B cell (primary cell): ENCODE results near the gene TAS1R2. TPM values are rescaled to one million over a fixed set of nuclear protein-coding genes. Genes with fewer than 3 reads are reported as not detected.

Experiments used
- ATAC-seq: fragments of 200-7000 bp; cut with Tn5 transposase; one replicate; pipeline ENCODE4 v1.10.0; 2021; ENCODE audit warnings: low read depth, mild to moderate bottlenecking, moderate number of reproducible peaks, moderate library complexity
- CTCF ChIA-PET: fragments of 350-600 bp; sonication (Branson Sonifier 250); formaldehyde crosslinking; loops from one replicate; lab custom pipeline; 2021; ENCODE audit warnings: antibody characterized with exemption, inconsistent platforms; lab: Charles Lee
- POLR2A ChIA-PET: fragments of 350-600 bp; sonication (Branson Sonifier 250); formaldehyde crosslinking; loops from one replicate; lab custom pipeline; 2021; ENCODE audit warnings: antibody characterized with exemption; lab: Charles Lee
- DNase-seq: peaks from one replicate; pipeline ENCODE4 v3.0.0; 2013
- H2AFZ ChIP-seq: 2 replicates; pipeline ENCODE4 v1.6.1; 2012; ENCODE audit warnings: mild to moderate bottlenecking, low read depth, low read length; ENCODE audit not compliant: insufficient read depth, poor library complexity, severe bottlenecking
- H3K27ac ChIP-seq, 2 donors: 1 replicate in 1 of 2; 2 replicates in 1 of 2; pipeline ENCODE4 v1.5.1; 2012 to 2013; ENCODE audit warnings: low read length in 2 of 2, mild to moderate bottlenecking in 2 of 2, moderate library complexity in 1 of 2
- H3K27me3 ChIP-seq, 4 experiments: fragments of 200-600 bp in 1 of 4; sonication (generic) in 1 of 4; replicated peaks in 1 of 4; 1 replicate in 2 of 4; 2 replicates in 2 of 4; pipeline versions ENCODE4 v1.6.1 to v1.7.0; 2013 to 2016; ENCODE audit warnings: low read length in 3 of 4, mild to moderate bottlenecking in 2 of 4, mixed read lengths in 1 of 4, moderate library complexity in 1 of 4; ENCODE audit not compliant: insufficient read depth in 4 of 4, control insufficient read depth in 3 of 4; ENCODE audit errors: control extremely low read depth in 1 of 4
- H3K36me3 ChIP-seq, 2 experiments: replicated peaks in 1 of 2; 1 replicate in 1 of 2; 2 replicates in 1 of 2; pipeline versions ENCODE4 v1.6.1 to v1.7.1; 2013; ENCODE audit warnings: low read length in 1 of 2; ENCODE audit not compliant: insufficient read depth in 2 of 2, control insufficient read depth in 1 of 2; ENCODE audit errors: control extremely low read depth in 1 of 2, extremely low read depth in 1 of 2
- H3K4me1 ChIP-seq, 2 donors: fragments of 200-600 bp in 1 of 2; sonication (generic) in 1 of 2; 1 replicate in 1 of 2; 2 replicates in 1 of 2; pipeline versions ENCODE4 v1.5.1 to v1.6.1; 2013 to 2017; ENCODE audit warnings: low read length in 2 of 2; ENCODE audit not compliant: control insufficient read depth in 2 of 2, insufficient read depth in 2 of 2
- H3K4me2 ChIP-seq: replicated peaks from 2 replicates; pipeline ENCODE3; 2012; ENCODE audit warnings: mild to moderate bottlenecking, low read depth, low read length; ENCODE audit not compliant: poor library complexity, severe bottlenecking
- H3K4me3 ChIP-seq, 5 experiments: fragments of 200-600 bp in 1 of 5; sonication (generic) in 1 of 5; 1 replicate in 3 of 5; 2 replicates in 2 of 5; pipeline versions ENCODE4 v1.5.1 to v1.7.0; 2011 to 2016; ENCODE audit warnings: low read length in 4 of 5, mild to moderate bottlenecking in 4 of 5, low read depth in 2 of 5, control low read depth in 1 of 5, moderate library complexity in 1 of 5; ENCODE audit not compliant: insufficient read depth in 1 of 5; ENCODE audit errors: control extremely low read depth in 1 of 5, extremely low read depth in 1 of 5
- H3K79me2 ChIP-seq: fragments of 200-600 bp; sonication (generic); one replicate; pipeline ENCODE4 v1.6.0; 2016; ENCODE audit warnings: low read length; ENCODE audit not compliant: control insufficient read depth, insufficient read depth
- H3K9ac ChIP-seq: fragments of 200-600 bp; sonication (generic); 2 replicates; pipeline ENCODE4 v1.6.1; 2017; ENCODE audit warnings: mild to moderate bottlenecking, low read length, moderate library complexity
- H3K9me3 ChIP-seq, 3 donors: one replicate each; pipeline versions ENCODE4 v1.6.1 to v1.7.1; 2013; ENCODE audit warnings: low read length in 2 of 3; ENCODE audit not compliant: control insufficient read depth in 2 of 3, insufficient read depth in 1 of 3; ENCODE audit errors: control extremely low read depth in 1 of 3
- H4K20me1 ChIP-seq: 2 replicates; pipeline ENCODE4 v1.6.0; 2012; ENCODE audit warnings: mild to moderate bottlenecking, low read length; ENCODE audit not compliant: insufficient read depth, control insufficient read depth, poor library complexity, severe bottlenecking
- H3K27ac Mint-ChIP-seq: one replicate; pipeline ENCODE4 v1.8.0; 2021; ENCODE audit warnings: mixed read lengths
- H3K27me3 Mint-ChIP-seq: one replicate; pipeline ENCODE4 v1.8.0; 2021; ENCODE audit warnings: mixed read lengths
- H3K4me1 Mint-ChIP-seq: one replicate; pipeline ENCODE4 v1.8.0; 2021; ENCODE audit warnings: mixed read lengths
- H3K4me3 Mint-ChIP-seq: one replicate; pipeline ENCODE4 v1.8.0; 2021; ENCODE audit warnings: mixed read lengths
- H3K9me3 Mint-ChIP-seq: one replicate; pipeline ENCODE4 v1.8.0; 2022; ENCODE audit warnings: mixed read lengths; ENCODE audit not compliant: insufficient read depth
- EZH2 ChIP-seq: IDR thresholded peaks from 2 replicates; pipeline ENCODE4 v1.6.1; 2012; ENCODE audit warnings: borderline replicate concordance, low read depth, mild to moderate bottlenecking, moderate library complexity, low read length; ENCODE audit not compliant: insufficient read depth, poor library complexity, severe bottlenecking
- WGBS: methylation state at CpG from one replicate; pipeline ENCODE4 v1.1.5; 2013; ENCODE audit warnings: missing lambda C conversion rate; ENCODE audit not compliant: insufficient coverage; 5-methylcytosine and 5-hydroxymethylcytosine counted together
- intact Hi-C: fragments of 100-400 bp; cut with micrococcal nuclease; formaldehyde crosslinking; loops from one replicate; pipeline ENCODE4 v1.10.0; 2022
- polyA plus RNA-seq: library from polyadenylated mRNA; depleted of rRNA; stranded (reverse); fragments of >200 nt; gene quantifications from 2 replicates; pipeline ENCODE4 v1.2.3, GENCODE V29; 2012
- total RNA-seq, 2 donors: library from RNA; stranded (reverse); fragments of 120-200 nt in 1 of 2; gene quantifications; 1 replicate in 1 of 2; 2 replicates in 1 of 2; pipeline versions ENCODE4 v1.2.3 to v1.2.4, GENCODE V29; 2013 to 2022
- TF ChIP-seq, protein P1 (sequence below): fragments of 200-600 bp; IDR thresholded peaks from one replicate; pipeline ENCODE4 v1.8.0; 2022; ENCODE audit warnings: antibody characterized with exemption, mild to moderate bottlenecking

The TAS1R2 gene
- total and polyA plus RNA-seq, 2 donors (not counting 1 experiment from before 2014, with no cell fraction given): not detected

DNA sequence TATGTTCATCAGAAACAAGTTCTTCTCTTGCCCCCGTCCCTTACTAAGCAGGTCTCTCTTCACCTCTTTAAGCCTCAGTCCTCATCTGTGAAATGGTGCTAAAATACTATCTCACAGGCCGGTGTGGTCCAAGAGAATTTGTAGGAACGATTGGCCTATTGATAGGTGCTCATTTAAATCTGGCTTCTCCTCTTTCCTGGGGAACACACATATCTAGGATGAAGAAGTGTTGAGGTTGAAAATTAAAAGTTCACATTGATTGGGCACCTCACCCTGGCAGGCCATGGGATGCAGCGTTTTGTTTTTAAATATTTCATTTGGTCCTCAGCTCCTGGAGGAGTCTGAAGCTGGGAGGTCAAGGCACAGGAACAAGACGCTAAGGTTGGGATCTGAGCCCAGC is 8.9 kb upstream of the TAS1R2 start:
- Histone ChIP-seq H3K4me2 (no peak overlapping the region), H3K27ac (no peak overlapping the region), H3K36me3 (peaks cover 0 to 3% of the 10 kb centered on the region in 2 experiments), H3K79me2 (no peaks in the 10 kb centered on the region), H3K9me3 (no peaks in the 10 kb centered on the region), H3K4me1 (peaks cover 0 to 4% of the 10 kb centered on the region in 2 donors), H3K9ac (no peak overlapping the region), H2AFZ (no peak overlapping the region), H4K20me1 (no peaks in the 10 kb centered on the region), H3K4me3 (no peak overlapping the region), H3K27me3 (peaks cover 0 to 3% (median 0%) of the 10 kb centered on the region in 4 experiments)
- TF ChIP-seq, protein P1, sequence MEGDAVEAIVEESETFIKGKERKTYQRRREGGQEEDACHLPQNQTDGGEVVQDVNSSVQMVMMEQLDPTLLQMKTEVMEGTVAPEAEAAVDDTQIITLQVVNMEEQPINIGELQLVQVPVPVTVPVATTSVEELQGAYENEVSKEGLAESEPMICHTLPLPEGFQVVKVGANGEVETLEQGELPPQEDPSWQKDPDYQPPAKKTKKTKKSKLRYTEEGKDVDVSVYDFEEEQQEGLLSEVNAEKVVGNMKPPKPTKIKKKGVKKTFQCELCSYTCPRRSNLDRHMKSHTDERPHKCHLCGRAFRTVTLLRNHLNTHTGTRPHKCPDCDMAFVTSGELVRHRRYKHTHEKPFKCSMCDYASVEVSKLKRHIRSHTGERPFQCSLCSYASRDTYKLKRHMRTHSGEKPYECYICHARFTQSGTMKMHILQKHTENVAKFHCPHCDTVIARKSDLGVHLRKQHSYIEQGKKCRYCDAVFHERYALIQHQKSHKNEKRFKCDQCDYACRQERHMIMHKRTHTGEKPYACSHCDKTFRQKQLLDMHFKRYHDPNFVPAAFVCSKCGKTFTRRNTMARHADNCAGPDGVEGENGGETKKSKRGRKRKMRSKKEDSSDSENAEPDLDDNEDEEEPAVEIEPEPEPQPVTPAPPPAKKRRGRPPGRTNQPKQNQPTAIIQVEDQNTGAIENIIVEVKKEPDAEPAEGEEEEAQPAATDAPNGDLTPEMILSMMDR: no peak
- TF ChIP-seq EZH2: no peak
- Mint-ChIP-seq H3K27me3 (peaks cover 10% of the 10 kb centered on the region), H3K27ac (no peak overlapping the region), H3K9me3 (no peaks in the 10 kb centered on the region), H3K4me1 (peaks cover 5% of the 10 kb centered on the region), H3K4me3 (no peak overlapping the region)
- intact Hi-C loops: no loop called here
- WGBS: 100% methylated on average over 2 of the region's 5 CpGs
- ATAC-seq: no peak
- ChIA-PET CTCF (no interaction called here), POLR2A (no interaction called here)
- DNase-seq: no peak

DNA sequence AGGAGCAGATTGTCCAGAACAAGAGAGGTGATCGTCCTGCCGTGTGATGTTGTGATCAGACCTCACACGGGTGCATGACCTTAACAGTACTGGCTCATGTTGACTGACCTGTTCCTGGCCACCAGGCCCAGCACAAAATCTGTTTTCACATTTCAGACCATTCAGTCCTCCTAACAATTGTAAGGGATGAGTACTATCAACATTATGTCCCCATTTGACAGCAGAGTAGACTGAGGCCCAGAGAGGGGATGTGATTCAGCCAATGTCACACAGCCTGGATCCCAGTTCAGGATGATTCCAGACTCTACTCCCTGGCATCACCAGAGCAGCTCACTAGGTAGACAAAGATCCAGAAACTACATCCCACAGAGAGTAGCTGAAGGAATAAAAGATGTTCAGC is 7.4 kb upstream of the TAS1R2 start:
- no peak overlapping the region for H2AFZ ChIP-seq
- intact Hi-C loops: no loop called here
- H3K4me1 Mint-ChIP-seq: peaks cover 5% of the 10 kb centered on the region
- no peak overlapping the region for H3K9ac ChIP-seq
- TF ChIP-seq, protein P1: no peak
- H3K27ac ChIP-seq: no peak overlapping the region
- no peak overlapping the region for H3K27ac Mint-ChIP-seq
- no peak overlapping the region for H3K4me3 Mint-ChIP-seq
- CTCF ChIA-PET: no interaction called here
- H3K4me2 ChIP-seq: no peak overlapping the region
- no peaks in the 10 kb centered on the region for H3K9me3 ChIP-seq
- H3K36me3 ChIP-seq: peaks cover 0 to 2% of the 10 kb centered on the region in 2 experiments
- no peak for ATAC-seq
- WGBS: 96% methylated on average over 3 of the region's 3 CpGs
- peaks cover 10% of the 10 kb centered on the region for H3K27me3 Mint-ChIP-seq
- no peak for DNase-seq
- peaks cover 0 to 4% (median 0%) of the 10 kb centered on the region in 4 experiments for H3K27me3 ChIP-seq
- H3K4me3 ChIP-seq: no peak overlapping the region
- no peaks in the 10 kb centered on the region for H3K79me2 ChIP-seq
- no peaks in the 10 kb centered on the region for H4K20me1 ChIP-seq
- peaks cover 0 to 4% of the 10 kb centered on the region in 2 donors for H3K4me1 ChIP-seq
- no peaks in the 10 kb centered on the region for H3K9me3 Mint-ChIP-seq
- POLR2A ChIA-PET: no interaction called here
